Activated CD8-positive, alpha-beta T cell treated with anti-CD3 and anti-CD28 coated beads, Interleukin-2, amount 10 ng/mL, durations not matched to agents 7 days and 5 days (primary cell): ENCODE results near the gene HGF. TPM values are rescaled to one million over a fixed set of nuclear protein-coding genes. Genes with fewer than 3 reads are reported as not detected.
"Not testable (repeated sequence)": the region's sequence is repeated elsewhere in the genome, so short reads cannot be mapped to it uniquely, and the experiment has no call there.

ENCODE experiments used
- ATAC-seq: fragments of 150-1000 bp; cut with Tn5 transposase; one replicate; pipeline ENCODE4 v1.10.0; 2021; ENCODE audit warnings: moderate library complexity
- CTCF ChIA-PET: fragments of 350-600 bp; sonication (Branson Sonifier 250); formaldehyde crosslinking; loops from one replicate; lab custom pipeline; 2021; ENCODE audit warnings: antibody characterized with exemption; lab: Charles Lee
- POLR2A ChIA-PET: fragments of 350-600 bp; sonication (Branson Sonifier 250); formaldehyde crosslinking; loops from one replicate; lab custom pipeline; 2021; ENCODE audit warnings: antibody characterized with exemption; lab: Charles Lee
- DNase-seq: peaks from one replicate; pipeline ENCODE4 v3.0.0-alpha.2; 2020
- H3K27ac Mint-ChIP-seq: one replicate; pipeline ENCODE4 v1.8.0; 2021; ENCODE audit warnings: mild to moderate bottlenecking, mixed read lengths
- H3K27me3 Mint-ChIP-seq: one replicate; pipeline ENCODE4 v1.8.0; 2021; ENCODE audit warnings: low read depth, mixed read lengths
- H3K36me3 Mint-ChIP-seq: one replicate; pipeline ENCODE4 v1.8.0; 2021; ENCODE audit warnings: low read depth, mixed read lengths
- H3K4me1 Mint-ChIP-seq: one replicate; pipeline ENCODE4 v1.8.0; 2021; ENCODE audit warnings: low read depth, mixed read lengths
- H3K4me3 Mint-ChIP-seq: one replicate; pipeline ENCODE4 v1.8.0; 2021; ENCODE audit warnings: mild to moderate bottlenecking, mixed read lengths
- H3K9me3 Mint-ChIP-seq: one replicate; pipeline ENCODE4 v1.8.0; 2022; ENCODE audit warnings: mixed read lengths; ENCODE audit not compliant: insufficient read depth
- total RNA-seq, 2 experiments: library from RNA; stranded (reverse); gene quantifications; one replicate each; pipeline ENCODE4 v1.2.3, GENCODE V29; 2021

HGF gene
- total RNA-seq, 2 experiments from 2014 or later = not detected

DNA sequence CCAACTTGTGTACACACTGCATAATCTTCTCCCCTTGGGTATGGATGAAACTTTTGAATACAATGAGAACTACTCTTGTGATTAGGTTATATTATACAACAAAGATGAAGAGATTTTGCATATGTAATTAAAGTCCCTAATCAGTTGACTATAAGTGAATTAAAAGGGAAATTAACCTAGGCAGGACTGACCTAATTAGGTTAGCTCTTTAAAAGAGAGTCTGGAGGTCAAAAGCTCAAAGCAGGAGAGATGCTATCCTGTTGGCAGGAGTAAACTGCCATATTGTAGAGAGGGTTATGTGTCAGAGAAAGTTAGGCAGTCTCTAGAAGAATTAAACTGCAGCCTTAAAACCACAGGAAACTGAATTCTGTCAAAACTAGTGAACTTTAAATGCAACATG, 29.4 kb downstream of the HGF start:
- Mint-ChIP-seq H3K27ac (no peak overlapping the region), H3K36me3 (no peaks in the 10 kb centered on the region), H3K27me3 (no peaks in the 10 kb centered on the region), H3K4me3 (no peak overlapping the region), H3K9me3 (no peaks in the 10 kb centered on the region), H3K4me1 (no peaks in the 10 kb centered on the region)
- ATAC-seq = no peak
- ChIA-PET POLR2A (no interaction called here), CTCF (no interaction called here)
- no peak for DNase-seq

- ChIA-PET POLR2A (no interaction called here), CTCF (no interaction called here)
- Mint-ChIP-seq H3K4me1 (no peaks in the 10 kb centered on the region), H3K27me3 (no peaks in the 10 kb centered on the region), H3K4me3 (no peak overlapping the region), H3K9me3 (no peaks in the 10 kb centered on the region), H3K27ac (no peak overlapping the region), H3K36me3 (no peaks in the 10 kb centered on the region)
- ATAC-seq (no peak), DNase-seq (no peak)
Observed at GRCh38 chr7:81736091-81736490, 33.8 kb downstream of the HGF start.

DNA sequence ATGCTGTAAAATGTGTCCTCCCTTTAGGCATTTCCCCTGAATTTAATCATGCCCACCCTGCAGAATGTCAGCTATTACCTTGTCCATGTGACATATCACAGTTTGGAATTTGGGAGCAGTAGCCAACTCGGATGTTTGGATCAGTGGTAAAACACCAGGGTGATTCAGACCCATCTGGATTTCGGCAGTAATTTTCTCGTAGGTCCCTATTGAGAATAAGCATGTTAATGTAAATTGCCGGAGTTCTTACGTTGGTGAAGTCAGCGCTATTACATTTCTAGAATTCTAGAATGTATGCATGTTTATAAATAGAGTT, 44.1 kb downstream of the HGF start:
- H3K9me3 Mint-ChIP-seq = no peaks in the 10 kb centered on the region
- CTCF ChIA-PET = no interaction called here
- H3K4me3 Mint-ChIP-seq = no peak overlapping the region
- DNase-seq (no peak), ATAC-seq (no peak)
- no peaks in the 10 kb centered on the region for H3K4me1 Mint-ChIP-seq
- POLR2A ChIA-PET = no interaction called here
- no peaks in the 10 kb centered on the region for H3K27me3 Mint-ChIP-seq
- no peaks in the 10 kb centered on the region for H3K36me3 Mint-ChIP-seq
- no peak overlapping the region for H3K27ac Mint-ChIP-seq

- Mint-ChIP-seq H3K27me3 (no peaks in the 10 kb centered on the region), H3K27ac (no peak overlapping the region), H3K9me3 (no peaks in the 10 kb centered on the region), H3K4me1 (no peaks in the 10 kb centered on the region), H3K4me3 (no peak overlapping the region), H3K36me3 (no peaks in the 10 kb centered on the region)
- POLR2A ChIA-PET = no interaction called here
- CTCF ChIA-PET = no interaction called here
- DNase-seq (no peak), ATAC-seq (no peak)
Observed at GRCh38 chr7:81725003-81725811, 44.6 kb downstream of the HGF start.

DNA sequence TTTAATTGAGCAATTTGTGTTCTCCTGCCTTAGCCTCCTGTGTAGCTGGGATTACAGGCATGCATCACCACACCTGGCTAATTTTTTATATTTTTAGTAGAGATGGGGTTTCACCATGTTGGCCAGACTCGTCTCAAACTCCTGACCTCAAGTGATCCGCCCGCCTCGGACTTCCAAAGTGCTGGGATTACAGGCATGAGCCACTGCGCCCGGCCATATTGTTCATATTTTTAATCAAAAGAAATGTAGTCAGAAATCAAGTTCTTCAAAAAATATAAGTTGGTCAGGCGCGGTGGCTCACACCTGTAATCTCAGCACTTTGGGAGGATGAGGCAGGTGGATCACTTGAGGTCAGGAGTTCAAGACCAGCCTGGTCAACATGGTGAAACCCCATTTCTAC, 47.6 kb downstream of the HGF start:
- H3K9me3 Mint-ChIP-seq, POLR2A ChIA-PET, ATAC-seq, H3K27me3 Mint-ChIP-seq, H3K4me1 Mint-ChIP-seq, H3K36me3 Mint-ChIP-seq, DNase-seq, CTCF ChIA-PET, H3K4me3 Mint-ChIP-seq, H3K27ac Mint-ChIP-seq: not testable (repeated sequence)

GRCh38 chr7:81721437-81721836, 48.4 kb downstream of the HGF start:
- Mint-ChIP-seq H3K36me3 (no peaks in the 10 kb centered on the region), H3K4me3 (no peak overlapping the region), H3K27me3 (no peaks in the 10 kb centered on the region), H3K9me3 (no peaks in the 10 kb centered on the region), H3K27ac (no peak overlapping the region), H3K4me1 (no peaks in the 10 kb centered on the region)
- POLR2A ChIA-PET = no interaction called here
- ATAC-seq (no peak), DNase-seq (no peak)
- CTCF ChIA-PET = no interaction called here

DNA sequence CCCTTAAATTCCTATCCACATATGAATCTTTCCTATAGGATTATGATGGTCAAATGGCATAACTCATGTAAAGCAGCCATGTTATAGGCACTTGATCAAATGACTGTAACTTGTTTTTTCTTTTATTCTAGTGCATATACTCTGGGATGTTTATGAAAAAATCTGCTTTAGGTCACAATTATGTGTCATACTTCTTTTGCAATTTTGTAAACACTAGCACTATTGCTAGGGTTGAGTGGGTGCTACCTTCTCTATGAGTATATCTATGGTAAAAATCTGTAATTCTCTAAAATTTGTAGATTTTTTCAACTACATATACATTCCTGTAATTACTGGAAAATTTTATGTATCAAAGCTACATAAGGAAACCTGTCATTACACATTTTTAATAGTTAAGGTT, 50.0 kb downstream of the HGF start:
- DNase-seq (no peak), ATAC-seq (no peak)
- ChIA-PET POLR2A (no interaction called here), CTCF (no interaction called here)
- no peaks in the 10 kb centered on the region for H3K36me3 Mint-ChIP-seq
- no peaks in the 10 kb centered on the region for H3K27me3 Mint-ChIP-seq
- H3K4me1 Mint-ChIP-seq = no peaks in the 10 kb centered on the region
- H3K9me3 Mint-ChIP-seq = no peaks in the 10 kb centered on the region
- H3K27ac Mint-ChIP-seq = no peak overlapping the region
- H3K4me3 Mint-ChIP-seq = no peak overlapping the region

DNA sequence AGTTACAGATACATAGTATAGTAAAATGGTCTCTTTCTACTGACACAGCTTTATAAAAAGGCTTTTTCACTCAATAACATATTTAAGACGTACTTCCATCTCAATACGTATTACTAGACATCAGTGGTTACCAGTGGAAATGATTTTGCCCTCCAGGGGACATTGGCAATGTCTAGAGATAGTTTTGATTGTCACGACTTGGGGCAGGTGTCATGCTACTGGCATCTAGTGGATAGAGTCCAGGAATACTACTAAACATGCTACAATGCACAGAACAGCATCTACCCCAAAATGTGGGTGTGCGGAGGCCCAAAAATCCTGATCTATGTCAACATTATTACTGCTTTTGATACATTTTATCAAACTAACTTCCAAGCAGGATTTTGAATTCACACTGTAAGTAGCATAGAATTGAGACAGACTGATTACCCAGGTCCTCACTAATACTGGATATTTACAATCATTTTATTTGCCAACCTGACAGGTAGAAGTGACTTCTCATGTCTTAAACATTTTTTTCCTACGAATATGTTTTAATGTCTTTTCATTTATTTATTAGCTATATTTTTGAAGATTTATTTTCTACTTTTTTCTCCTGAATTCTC, 53.8 kb downstream of the HGF start:
- POLR2A ChIA-PET = no interaction called here
- H3K36me3 Mint-ChIP-seq = no peaks in the 10 kb centered on the region
- no peak for DNase-seq
- CTCF ChIA-PET = no interaction called here
- ATAC-seq = no peak
- no peak overlapping the region for H3K27ac Mint-ChIP-seq
- no peaks in the 10 kb centered on the region for H3K4me1 Mint-ChIP-seq
- H3K9me3 Mint-ChIP-seq = no peaks in the 10 kb centered on the region
- no peaks in the 10 kb centered on the region for H3K27me3 Mint-ChIP-seq
- no peak overlapping the region for H3K4me3 Mint-ChIP-seq

GRCh38 chr7:81714306-81714705, 55.5 kb downstream of the HGF start:
- Mint-ChIP-seq H3K36me3 (no peaks in the 10 kb centered on the region), H3K4me1 (no peaks in the 10 kb centered on the region), H3K4me3 (no peak overlapping the region), H3K27me3 (no peaks in the 10 kb centered on the region), H3K27ac (no peak overlapping the region), H3K9me3 (no peaks in the 10 kb centered on the region)
- CTCF ChIA-PET = no interaction called here
- POLR2A ChIA-PET = no interaction called here
- DNase-seq (no peak), ATAC-seq (no peak)

- Mint-ChIP-seq H3K27ac (no peak overlapping the region), H3K4me1 (no peaks in the 10 kb centered on the region), H3K4me3 (no peak overlapping the region), H3K36me3 (no peaks in the 10 kb centered on the region), H3K27me3 (no peaks in the 10 kb centered on the region), H3K9me3 (no peaks in the 10 kb centered on the region)
- DNase-seq (no peak), ATAC-seq (no peak)
- CTCF ChIA-PET = no interaction called here
- POLR2A ChIA-PET = no interaction called here
Observed at GRCh38 chr7:81710751-81711150, 59.1 kb downstream of the HGF start.

DNA sequence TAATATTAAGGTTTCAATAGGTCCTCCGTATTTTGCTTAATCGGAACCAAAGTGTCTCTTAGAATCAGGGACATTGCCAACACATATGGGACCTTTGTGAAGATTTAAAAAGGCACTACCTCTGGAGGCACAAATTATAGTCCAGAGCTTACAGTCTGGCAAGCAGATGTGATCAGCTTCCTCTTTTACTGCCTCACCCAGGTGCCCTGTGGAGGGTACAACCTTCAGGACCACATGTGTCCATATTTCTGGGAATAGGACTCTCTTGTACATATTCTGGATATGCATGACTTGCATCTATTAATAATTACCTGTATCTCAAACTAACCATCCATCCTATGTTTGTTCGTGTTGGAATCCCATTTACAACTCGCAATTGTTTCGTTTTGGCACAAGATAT, 60.0 kb downstream of the HGF start:
- H3K9me3 Mint-ChIP-seq = no peaks in the 10 kb centered on the region
- no peak overlapping the region for H3K4me3 Mint-ChIP-seq
- H3K36me3 Mint-ChIP-seq = no peaks in the 10 kb centered on the region
- no peak overlapping the region for H3K27ac Mint-ChIP-seq
- no peaks in the 10 kb centered on the region for H3K27me3 Mint-ChIP-seq
- H3K4me1 Mint-ChIP-seq = no peaks in the 10 kb centered on the region
- ATAC-seq = no peak
- ChIA-PET CTCF (no interaction called here), POLR2A (no interaction called here)
- DNase-seq = no peak

DNA sequence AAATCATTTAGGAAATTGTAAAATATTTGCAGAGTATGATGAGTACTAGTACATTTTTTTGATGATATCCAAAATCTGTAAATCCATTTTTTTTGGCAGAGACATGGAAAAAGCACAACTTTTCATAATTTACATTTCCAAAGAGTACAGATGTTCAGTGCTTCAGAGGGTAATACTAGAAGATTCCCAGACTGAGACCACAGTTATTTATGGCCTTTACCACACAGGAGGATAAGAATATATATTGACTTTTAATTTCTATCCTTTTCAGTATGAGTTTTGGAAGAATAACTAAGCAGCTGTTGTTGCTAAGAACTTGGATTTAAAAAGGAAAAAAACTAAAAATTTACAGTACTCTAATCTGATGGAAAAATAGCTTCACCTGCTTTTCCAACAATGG, 61.9 kb downstream of the HGF start:
- Mint-ChIP-seq H3K4me3 (no peak overlapping the region), H3K27me3 (no peaks in the 10 kb centered on the region), H3K36me3 (no peaks in the 10 kb centered on the region), H3K4me1 (no peaks in the 10 kb centered on the region), H3K27ac (no peak overlapping the region), H3K9me3 (no peaks in the 10 kb centered on the region)
- DNase-seq (no peak), ATAC-seq (no peak)
- POLR2A ChIA-PET = no interaction called here
- CTCF ChIA-PET = no interaction called here

DNA sequence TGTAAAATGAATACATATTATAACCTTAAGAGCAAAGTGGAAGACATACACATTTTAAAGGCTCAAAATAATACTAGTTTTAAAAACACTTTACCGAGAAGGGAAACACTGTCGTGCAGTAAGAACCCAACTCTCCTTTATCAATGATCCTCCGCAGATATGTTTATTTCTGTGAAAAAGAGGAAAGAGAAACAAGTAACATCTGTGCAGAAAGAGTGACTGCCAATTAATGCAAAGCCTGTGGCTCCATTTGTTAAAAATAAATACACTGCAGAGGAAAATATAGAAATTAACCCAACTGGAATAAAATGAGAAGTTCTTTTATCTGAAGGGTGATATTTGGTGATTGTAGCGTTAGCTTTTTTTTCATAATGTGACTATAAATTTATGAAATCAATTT, 62.7 kb downstream of the HGF start:
- H3K27ac Mint-ChIP-seq = no peak overlapping the region
- no peaks in the 10 kb centered on the region for H3K9me3 Mint-ChIP-seq
- no peak overlapping the region for H3K4me3 Mint-ChIP-seq
- CTCF ChIA-PET = no interaction called here
- ATAC-seq (no peak), DNase-seq (no peak)
- H3K4me1 Mint-ChIP-seq = no peaks in the 10 kb centered on the region
- H3K36me3 Mint-ChIP-seq = no peaks in the 10 kb centered on the region
- H3K27me3 Mint-ChIP-seq = no peaks in the 10 kb centered on the region
- POLR2A ChIA-PET = no interaction called here
